Activated CD4-positive, alpha-beta T cell treated with anti-CD3 and anti-CD28 coated beads, Interleukin-10, Interleukin-2, amounts not matched to agents 100 ng/mL and 50 ng/mL, durations not matched to agents 16 hours and 8 hours (primary cell): ENCODE data around the gene C18orf63.
"Not testable (repeated sequence)": the region's sequence is repeated elsewhere in the genome, so short reads cannot be mapped to it uniquely, and the experiment has no call there.

Source experiments
- DNase-seq: peaks from one replicate; pipeline ENCODE4 v3.0.0-alpha.2; 2020

Gene C18orf63

DNA sequence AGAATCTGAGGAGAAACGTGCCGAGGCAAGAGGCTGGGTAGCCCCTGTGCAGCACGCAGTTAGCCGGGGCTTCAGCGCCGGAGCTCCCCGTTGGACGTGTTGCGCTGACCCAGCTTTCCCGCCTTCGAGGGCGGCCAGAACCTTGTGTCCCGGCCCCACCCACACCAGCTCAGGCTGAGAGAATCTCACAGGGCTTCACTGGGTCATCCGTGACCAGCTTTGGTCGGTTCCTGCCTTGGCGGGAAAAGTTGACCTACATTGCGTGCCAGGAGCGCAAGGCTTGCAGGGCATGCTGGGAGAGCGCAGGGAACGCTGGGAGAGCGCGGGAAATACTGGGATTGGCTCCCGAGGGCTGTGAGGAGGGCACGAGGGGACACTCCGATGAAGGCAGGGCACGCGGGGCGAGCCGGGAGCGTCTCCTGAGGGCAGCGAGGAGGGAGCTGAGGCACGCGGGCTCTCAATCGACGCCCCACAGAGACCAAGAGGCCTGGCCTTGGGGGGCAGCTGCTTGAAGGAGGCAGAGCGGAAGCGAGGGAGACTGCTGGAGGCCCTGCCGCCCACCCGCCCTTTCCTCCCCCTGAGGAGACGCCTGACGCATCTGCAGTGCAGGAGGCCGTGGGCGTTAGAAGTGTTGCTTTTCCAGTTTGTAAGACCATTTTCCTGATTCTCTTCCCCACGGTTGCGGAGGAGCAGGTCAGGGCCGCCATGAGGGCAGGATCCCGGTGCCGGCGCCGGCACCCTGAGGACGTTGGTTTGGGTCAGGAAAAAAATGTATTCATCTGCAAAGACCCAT lies at the start of gene C18orf63:
C18orf63 (plus strand) TSS at position 376 of the 793 bp plus-strand sequence. CDS start 2,027 bp downstream, outside the sequence.
- DNase-seq: no peak

DNA sequence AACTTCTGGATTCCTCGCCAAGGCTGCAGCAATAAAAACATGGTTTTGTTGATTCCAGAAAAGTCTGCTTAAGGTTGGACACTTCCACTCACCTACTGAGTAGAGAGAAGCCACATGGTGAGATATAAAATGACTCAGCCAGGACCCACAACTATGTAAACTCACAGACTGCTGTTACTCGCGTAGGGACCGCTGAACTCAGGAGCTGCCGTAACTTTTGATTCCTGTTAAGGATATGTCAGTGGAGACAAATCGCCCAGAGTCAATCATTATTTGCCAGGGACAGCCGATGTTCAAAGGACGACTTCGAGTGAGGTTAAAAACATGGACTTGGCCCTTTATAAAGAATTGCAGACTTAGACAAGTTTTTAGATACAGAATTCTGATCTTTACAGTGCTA lies 49.5 kb upstream of the C18orf63 start:
- DNase-seq: no peak

DNA sequence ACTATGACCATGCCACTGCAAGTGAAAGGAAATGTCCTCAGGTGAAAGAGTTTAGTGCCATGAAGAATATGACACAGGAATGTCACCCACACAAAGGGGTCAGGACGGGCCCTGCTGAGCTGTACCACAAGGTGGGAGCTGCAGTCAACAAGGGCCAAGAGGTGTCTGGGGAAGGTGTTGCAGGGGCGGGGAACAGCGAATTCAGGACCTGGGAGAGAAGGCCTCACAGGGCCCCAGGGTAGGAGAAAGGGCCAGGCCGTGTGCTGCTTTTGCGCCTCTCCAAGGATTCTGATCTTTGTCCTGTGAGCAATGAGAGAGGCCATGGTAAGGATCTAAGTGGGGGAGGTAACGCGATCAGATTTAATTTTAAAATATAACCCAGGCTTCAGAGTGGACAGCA lies 47.5 kb upstream of the C18orf63 start:
- no peak for DNase-seq

DNA sequence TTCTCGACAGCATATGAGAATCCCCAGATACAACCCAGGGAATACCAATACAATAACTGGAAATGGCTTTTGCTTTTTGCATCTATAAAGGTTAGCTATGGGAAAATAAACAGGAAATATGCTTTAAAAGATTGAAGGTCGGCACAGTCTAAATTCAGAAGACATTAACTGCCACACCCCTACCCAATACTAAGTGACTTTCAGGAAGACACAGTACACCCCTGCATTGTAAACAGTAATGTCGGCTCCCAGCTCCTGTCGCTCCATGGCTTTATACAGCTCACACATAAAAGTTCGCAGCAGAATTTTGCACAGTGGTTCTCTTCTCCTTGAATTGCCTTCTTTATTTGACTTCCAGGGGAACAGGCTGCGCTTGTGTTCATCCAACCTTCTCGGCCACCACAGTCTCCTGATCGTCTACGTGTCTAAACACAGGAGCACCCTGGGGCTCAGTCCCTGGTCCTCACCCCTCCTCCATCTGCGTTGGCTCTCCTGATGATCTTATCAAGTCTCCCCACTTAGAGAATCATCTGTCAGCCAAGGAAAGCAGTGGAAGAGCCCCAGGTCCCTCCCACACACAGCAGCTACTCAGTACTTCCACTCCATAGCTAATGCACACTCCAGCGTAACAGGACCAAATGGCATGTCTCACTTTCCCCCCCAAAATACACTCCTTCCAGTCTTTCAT lies 46.6 kb upstream of the C18orf63 start:
- no peak for DNase-seq

DNA sequence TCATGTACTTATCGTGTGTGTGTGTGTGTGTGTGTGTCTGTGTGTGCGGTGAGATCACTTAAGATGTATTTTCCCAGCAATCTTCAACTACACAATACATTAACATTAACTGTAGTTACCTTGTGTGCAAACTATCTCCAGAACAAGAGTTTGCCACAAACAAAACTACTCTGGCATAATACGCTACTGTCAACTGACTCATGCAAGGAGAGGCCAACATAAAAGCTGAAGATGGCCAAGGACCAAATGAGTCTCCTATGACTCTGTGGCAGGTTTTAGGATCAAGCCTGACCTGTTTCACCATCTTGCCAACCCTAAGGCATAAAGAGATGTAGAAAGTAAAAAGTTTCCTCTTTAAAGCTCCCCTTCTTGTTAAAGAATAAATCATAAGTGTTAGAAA lies 44.0 kb upstream of the C18orf63 start:
- DNase-seq: no peak

DNA sequence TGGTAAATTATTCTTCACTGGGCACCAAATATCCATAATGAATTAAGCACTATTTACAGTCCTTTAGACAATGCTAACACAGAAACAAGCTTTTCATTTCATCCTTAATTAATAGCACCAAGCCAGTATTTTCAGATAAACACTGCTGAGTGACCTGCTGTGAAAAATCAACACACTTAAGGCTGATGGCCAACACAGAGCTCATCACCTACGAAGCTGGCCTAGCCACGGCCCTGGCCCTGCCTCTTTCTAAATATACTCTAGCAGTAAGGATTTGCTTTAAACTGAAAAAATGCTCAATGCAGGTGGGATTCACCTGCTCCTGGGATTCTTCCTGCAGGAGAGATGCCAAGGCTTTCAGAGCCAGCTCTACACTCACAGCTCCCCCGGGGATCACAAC lies 42.2 kb upstream of the C18orf63 start:
- no peak for DNase-seq

DNA sequence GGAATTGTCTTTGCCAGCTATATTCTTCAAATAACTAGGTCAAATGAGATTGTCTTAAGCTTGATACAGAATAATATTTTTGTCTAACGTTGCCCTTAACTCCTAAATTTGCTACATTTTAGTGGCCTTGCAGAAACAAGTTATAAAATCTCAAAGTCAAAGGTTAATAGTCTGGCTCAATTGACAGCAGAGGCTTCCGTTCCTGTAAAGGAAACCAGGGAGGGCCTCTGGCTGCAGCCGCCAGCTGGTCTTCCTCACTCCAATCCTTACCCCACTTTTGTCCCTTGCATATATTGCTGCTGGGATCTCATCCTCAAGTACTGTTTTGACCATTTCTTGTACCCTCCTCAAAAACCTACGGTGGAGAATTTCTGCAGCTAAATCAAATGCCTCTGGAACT lies 40.9 kb upstream of the C18orf63 start:
- no peak for DNase-seq

DNA sequence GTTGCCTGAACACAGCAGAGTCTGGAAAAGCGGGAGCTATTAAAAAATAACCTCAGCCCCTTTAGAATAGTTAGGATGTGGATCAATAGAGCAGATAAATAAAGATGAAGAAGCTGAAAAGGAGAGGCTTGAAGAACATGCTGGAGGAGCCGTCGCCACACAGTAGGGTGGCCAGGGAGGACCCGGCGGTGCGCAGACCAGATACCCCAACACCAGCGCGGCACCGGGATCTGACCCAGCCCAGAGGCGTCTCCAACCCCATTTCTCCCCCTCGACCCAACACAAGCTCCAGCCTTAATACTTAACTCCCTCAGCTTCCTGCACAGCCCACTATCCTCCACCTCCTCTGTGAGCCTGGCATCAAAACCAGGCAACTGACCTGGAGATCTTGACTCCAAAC lies 39.9 kb upstream of the C18orf63 start:
- no peak for DNase-seq

DNA sequence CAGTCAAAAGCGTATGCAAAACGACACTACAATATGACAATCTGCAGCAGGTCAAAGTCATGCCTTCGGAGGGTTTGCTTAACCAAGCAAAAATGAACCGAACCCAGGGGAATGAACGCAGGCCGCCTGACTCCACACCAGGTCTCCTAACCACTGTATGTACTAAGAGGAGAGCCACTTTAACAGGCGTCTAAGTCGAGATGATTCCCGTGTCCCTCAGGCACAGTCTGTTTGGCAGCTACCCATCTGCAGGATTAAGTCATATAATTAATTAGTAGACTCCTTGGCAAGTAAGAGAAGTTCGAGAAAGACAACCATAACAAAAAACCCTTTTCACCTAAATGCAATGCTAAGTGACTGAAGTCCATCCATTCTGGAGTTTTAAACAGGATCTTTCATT lies 39.0 kb upstream of the C18orf63 start:
- DNase-seq: no peak

DNA sequence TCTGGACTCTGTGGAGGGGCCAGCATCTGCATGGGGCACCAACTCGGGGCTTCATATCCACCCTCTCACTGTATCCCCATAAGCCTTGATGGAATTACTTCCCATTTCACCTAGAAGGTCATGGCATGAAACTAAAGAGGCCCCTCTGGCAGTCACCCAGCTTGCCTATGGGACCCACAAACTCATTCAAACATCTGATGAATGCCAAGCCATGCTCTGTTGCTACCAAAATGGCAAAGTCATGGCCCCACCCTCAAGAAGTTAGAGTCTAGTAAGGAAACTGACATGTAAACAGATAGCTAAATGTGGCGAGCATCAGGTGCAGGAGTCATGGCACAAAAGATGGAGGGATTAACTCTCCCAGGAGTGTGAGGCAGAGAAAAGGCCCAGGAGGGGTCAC lies 38.3 kb upstream of the C18orf63 start:
- DNase-seq: no peak

DNA sequence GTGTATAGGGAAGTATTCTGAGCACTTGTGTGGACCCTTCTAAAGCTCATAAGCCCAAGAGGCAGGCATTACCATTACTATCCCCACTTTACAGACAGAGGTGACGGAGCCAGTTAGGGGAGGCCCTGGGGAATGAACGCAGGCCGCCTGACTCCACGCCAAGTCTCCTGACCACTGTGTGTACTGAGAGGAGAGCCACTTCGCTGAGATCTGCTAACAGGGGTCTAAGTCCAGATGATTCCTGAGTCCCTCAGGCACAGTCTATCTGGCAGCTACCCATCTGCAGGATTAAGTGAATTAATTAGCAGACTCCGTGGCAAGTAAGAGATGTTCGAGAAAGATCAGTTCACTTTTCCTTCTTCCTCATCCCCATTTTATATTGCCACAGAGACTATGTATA lies 37.6 kb upstream of the C18orf63 start:
- DNase-seq: no peak

DNA sequence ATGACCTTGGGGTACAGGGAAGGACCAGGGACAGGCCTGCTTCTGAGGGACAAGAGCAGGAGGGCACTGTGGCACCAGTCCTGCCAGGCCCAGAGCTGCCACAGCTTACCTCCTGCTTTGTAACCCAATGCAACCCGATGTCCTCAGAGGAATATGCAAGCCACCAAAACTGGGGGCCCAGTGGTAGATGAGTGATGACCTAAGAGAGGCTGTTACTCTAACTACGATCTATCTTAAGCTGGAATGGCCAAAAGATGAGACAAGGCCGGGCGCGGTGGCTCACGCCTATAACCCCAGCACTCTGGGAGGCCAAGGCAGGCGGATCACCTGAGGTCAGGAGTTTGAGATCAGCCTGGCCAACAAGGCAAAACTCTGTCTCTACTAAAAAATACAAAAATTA lies 36.7 kb upstream of the C18orf63 start:
- DNase-seq: no peak

DNA sequence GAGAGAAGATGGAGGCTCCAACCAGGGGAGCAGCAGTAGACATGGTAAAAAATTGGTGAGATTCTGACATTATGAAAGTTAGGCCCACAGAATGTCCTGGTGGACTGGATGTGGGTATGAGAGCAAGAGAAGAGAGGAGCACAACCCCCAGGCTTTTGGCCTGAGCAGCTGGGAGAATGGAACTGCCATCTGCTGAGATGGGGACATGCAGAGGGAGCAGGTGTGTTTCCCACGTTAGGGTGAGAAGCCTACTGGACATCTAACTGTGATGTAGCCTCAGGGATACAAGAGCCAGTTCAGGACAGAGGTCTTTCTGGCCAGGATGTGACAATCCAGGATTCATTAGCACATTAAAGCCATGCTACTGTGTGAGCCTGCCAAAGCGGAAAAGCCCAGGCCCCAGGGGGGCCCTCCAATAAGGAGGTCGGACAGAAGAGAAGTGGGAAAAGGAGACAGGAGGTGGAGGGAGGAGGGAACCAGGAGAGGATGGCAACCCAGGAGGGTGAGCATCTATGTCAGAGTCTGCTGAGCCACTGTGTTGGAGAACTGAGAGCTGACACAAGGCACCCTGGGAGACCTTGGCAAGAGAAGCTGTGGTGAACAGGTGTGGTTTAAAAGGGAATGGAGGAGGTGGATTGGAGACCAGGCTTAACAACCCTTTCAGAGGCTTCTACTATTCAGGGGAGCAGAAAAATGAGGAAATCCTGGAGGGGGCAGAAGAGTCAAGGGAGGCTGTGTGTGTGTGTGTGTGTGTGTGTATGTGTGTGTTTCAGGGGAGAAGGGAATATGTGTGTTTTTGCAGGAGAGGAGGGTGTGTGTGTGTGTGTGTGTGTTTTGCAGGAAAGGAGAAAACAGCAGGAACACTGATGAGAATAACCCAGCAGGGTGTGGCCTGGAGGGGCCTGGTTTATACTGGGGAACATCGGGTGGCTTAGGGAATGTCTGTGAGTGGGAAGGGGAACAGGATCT lies 34.3 kb upstream of the C18orf63 start:
- no peak for DNase-seq

DNA sequence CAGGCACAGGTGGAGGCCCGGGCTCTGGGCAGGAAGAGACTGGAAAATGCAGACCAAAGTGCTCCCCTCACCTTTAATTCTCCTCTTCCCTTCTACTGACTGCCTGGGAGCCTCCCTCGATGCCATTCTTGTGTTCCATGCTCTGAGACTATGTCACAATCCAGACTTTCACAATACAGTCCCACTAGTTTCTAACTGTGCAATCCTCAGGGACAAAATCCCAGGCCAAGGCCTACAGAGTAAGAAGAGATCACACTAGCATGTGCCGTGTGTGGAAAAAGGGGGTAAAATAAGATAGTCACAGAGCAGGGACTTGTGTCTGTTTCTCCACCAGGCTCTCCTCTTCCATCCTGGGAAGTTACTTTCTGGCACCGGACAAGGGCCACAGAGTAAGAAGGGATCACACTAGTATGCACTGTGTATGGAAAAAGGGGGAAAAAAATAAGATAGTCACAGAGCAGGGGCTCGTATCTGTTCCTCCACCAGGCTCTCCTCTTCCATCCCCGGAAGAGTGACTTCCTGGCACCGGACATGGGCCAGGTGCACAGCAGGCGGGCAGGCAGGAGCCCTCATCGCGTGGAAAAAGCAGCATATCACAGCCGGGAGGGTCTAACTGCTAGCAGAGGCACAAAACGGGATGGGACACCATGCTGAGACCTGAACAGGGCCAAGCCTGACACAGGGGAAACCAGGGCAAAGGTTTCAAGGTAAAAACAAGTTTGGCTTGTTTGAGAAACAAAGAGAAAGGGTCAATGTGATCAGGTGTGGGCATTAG lies 33.5 kb upstream of the C18orf63 start:
- no peak for DNase-seq

DNA sequence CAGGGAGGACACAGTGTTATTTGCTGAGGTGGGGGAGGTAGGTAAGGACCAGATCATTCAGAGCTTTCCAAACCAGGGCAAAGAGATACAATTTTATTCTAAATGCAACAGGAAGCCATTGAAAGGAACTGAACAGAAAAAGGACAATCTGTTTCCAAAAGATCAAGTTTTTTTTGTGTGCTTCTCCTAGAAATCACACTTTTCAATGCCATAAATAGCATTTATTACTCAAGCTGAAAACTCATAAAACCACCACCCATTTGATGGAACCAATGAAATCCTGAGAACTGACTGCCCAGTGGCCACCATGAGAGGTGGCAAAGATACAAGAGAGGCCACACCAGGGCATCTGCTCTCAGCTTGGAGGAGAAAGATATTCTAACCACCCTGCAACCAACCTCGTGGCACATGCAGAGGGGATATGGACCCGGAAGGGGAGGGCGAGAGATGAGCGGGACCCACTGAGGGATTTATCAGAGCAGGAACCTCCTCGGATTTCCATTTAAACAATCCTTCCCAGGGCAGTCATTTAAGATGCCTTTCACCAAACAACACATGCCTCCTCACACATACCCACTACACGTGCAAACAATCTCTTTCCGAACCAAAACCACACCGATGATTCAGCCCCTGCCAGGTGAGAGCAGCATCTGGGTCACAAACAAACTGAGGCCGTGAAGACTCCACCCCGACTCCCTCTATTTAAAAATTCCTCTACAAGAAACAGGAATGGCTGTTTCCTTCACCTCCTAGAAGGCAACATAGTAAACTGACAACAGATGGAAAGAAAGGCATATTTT lies 32.7 kb upstream of the C18orf63 start:
- DNase-seq: no peak

DNA sequence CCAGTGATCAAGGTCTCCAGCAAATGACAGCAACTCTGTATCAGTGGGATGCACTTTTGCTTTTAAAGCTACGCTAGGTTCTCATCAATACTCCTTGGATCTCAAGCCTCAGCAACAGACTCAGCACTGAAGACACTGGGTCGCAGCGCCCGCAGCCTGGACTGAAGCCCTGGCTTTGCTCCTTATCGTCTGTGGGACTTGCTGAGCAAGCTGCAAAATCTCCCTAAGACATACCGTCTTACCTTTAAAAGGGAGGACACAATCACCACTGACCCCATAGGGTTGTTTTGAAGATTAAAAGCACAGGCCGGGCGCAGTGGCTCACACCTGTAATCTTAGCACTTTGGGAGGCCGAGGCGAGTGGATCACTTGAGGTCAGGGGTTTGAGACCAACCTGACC lies 32.0 kb upstream of the C18orf63 start:
- no peak for DNase-seq

DNA sequence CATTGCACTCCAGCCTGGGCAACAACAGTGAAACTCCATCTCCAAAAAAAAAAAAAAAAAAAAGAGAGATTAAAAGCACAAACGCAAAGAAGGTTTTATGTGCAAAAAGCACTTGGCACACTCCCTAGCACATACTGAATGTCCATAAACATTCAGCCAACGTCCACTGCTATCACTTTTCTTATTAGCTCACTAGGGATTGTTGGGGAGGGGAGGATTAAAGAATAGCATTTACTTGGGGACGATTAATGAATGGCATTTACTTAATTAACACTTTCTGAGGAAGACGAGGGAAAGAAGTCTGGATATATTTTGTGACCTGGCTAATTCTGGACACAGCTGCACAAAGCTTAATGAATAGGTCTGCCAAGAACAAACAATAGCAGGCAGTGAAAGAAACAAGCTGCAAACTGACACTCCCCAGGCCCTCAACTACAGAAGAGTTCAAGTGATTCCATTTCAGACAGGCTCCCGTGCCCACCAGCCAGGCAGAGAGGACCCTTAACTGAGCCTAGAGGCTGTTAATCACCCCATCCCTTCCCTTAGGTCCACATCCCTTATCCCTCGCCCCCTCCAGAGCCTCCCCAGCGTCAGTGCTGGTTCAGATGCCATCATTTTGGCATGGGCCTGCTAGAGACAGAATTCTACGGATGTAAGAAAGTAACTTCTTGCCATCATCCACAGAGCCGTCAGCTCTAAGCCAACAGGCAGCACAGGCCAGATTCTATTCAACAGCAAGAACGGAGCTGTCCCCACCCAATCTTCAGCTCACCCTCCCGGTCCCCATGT lies 31.3 kb upstream of the C18orf63 start:
- DNase-seq: no peak

DNA sequence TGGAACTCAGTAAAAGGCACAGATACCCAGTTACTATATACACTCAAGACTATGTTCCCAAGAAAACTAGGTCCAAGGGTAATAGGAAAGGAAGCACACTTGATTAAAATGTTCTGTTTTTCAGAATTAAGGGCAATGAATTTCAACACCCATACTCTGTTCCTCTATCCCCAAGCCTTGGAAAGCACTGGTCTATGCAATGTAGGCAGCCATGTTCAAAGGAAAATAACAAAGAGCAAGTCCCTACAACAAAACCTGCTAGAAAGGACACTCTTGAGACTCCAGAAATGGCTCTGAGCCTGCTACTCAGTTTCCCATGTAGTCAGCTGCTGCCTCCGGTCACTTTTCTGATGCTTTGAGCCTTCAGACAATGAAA lies 30.7 kb upstream of the C18orf63 start:
- no peak for DNase-seq

DNA sequence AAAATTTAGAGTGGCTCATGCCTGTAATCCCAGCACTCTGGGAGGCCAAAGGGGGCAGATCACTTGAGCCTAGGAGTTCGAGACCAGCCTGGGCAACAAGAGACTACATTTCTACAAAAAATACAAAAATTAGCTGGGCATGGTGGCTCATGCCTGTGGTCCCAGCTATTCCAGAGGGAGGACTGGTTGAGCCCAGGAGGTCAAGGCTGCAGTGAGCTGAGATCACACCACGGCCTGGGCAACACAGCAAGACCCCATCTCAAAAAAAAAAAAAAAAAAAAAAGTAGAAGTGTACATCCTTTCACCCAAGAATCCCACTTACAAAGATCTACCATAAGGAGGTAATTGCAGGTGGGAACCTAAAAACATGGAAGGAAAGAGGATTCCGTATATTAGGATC lies 30.1 kb upstream of the C18orf63 start:
- DNase-seq: not testable (repeated sequence)

DNA sequence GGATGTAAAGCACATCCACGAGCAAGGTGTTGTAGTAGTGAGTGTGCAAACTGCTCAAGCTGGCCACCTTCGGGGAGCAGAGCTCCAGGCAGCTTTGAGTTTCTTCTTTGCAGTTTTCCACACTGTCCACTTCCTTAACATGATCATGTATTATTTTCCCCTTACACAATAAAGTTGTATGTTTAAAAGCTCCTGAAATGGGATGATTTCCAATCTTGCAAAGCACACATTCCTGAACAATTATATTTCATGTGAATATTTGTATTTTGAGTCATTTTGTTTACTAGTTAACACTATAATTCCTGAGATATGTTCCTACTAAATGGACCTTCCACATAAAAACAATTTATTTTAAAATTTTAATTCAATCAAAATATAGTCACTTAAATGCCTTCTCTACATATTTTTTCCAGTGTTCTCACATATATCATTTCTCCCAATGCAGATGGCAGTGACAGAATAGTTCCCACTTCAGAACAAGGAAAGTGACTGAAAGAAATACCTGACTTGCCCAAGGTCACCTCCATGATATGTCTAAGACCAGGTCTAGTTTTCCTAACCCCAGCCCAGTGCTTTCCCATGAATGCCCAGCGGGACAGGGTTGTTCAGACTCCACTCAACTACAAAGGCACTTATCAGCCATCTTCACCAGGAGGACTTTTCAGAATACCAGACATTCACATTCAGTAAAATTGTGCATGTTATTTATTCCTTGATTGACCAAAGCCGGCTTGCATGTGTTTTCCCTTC lies 29.4 kb upstream of the C18orf63 start:
- DNase-seq: no peak
